ENCODE measurements around the gene USP1. TPM values are rescaled to one million over a fixed set of nuclear protein-coding genes. Genes with fewer than 3 reads are reported as not detected.

USP1 gene
- total and polyA plus RNA-seq, 2 of the 4 experiments (the other 2 are of a cell fraction): 7.5 to 9.7 TPM

- Histone ChIP-seq H3K36me3 (ENCODE audit: control insufficient read depth, insufficient read depth, low read length) (no peaks in the 10 kb centered on the region), H3K56ac (ENCODE audit: extremely low read depth, insufficient read depth, low read length) (no peak overlapping the region), H3K23ac (ENCODE audit: low read depth, low read length) (no peak overlapping the region), H2BK120ac (ENCODE audit: low read depth, low read length) (no peak overlapping the region), H3K9ac (ENCODE audit: low read depth, low read length) (no peak overlapping the region), H3K79me1 (ENCODE audit: low read depth in 1 of 2, low read length in 2 of 2) (no peaks in the 10 kb centered on the region), H3K18ac (ENCODE audit: low read depth, low read length) (no peak overlapping the region), H2AK9ac (replicated peaks; ENCODE audit: low read depth, low read length, poor library complexity) (no peak overlapping the region), H4K91ac (ENCODE audit: insufficient read depth, low read depth, low read length) (no peak overlapping the region), H2AFZ (replicated peaks; ENCODE audit: low read length, poor library complexity) (no peak overlapping the region), H3K9me1 (ENCODE audit: insufficient read depth, low read length) (no peaks in the 10 kb centered on the region), H3K4me1 (ENCODE audit: control insufficient read depth, insufficient read depth, low read length) (no peaks in the 10 kb centered on the region), H3K14ac (replicated peaks; ENCODE audit: low read depth, low read length) (no peak overlapping the region), H3K4me2 (ENCODE audit: low read depth, low read length) (no peak overlapping the region), H2BK15ac (ENCODE audit: low read depth, low read length) (no peak overlapping the region), H3K4ac (ENCODE audit: low read depth, low read length) (no peak overlapping the region), H3K27me3 (ENCODE audit: control insufficient read depth, insufficient read depth, low read length) (peaks cover 6% of the 10 kb centered on the region), H2AK5ac (ENCODE audit: low read depth, low read length) (no peak overlapping the region), H2BK5ac (ENCODE audit: low read depth, low read length, poor library complexity, severe bottlenecking) (no peak overlapping the region), H3K9me3 (ENCODE audit: control insufficient read depth, insufficient read depth, low read length) (no peaks in the 10 kb centered on the region), H2BK20ac (ENCODE audit: low read depth, low read length) (no peak overlapping the region), H4K8ac (ENCODE audit: low read depth in 2 of 2, low read length in 2 of 2) (no peak overlapping the region), H4K5ac (ENCODE audit: low read depth, low read length) (no peak overlapping the region), H4K20me1 (ENCODE audit: insufficient read depth, low read length) (no peaks in the 10 kb centered on the region), H3K4me3 (ENCODE audit: insufficient read depth, low read depth, low read length) (no peak overlapping the region), H3K27ac (ENCODE audit: insufficient read depth, low read length) (no peak overlapping the region)
- intact Hi-C loops (cut with micrococcal nuclease): no loop called here
- ATAC-seq (ENCODE audit: low read depth) (no peak), DNase-seq (no peak)
- CTCF ChIA-PET: no interaction called here
- POLR2A ChIA-PET (ENCODE audit: unreplicated experiment): no interaction called here
- BruUV-seq (replicated peaks): no TSS peak
- WGBS, 2 experiments (ENCODE audit: extremely low coverage in 2 of 2, insufficient read length in 1 of 2): no CpG with 5 or more reads among the region's 3 CpGs
- TF ChIP-seq, protein P1, sequence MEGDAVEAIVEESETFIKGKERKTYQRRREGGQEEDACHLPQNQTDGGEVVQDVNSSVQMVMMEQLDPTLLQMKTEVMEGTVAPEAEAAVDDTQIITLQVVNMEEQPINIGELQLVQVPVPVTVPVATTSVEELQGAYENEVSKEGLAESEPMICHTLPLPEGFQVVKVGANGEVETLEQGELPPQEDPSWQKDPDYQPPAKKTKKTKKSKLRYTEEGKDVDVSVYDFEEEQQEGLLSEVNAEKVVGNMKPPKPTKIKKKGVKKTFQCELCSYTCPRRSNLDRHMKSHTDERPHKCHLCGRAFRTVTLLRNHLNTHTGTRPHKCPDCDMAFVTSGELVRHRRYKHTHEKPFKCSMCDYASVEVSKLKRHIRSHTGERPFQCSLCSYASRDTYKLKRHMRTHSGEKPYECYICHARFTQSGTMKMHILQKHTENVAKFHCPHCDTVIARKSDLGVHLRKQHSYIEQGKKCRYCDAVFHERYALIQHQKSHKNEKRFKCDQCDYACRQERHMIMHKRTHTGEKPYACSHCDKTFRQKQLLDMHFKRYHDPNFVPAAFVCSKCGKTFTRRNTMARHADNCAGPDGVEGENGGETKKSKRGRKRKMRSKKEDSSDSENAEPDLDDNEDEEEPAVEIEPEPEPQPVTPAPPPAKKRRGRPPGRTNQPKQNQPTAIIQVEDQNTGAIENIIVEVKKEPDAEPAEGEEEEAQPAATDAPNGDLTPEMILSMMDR (conservative IDR thresholded peaks at IDR 0.05; ENCODE audit: low read depth, low read length): no peak
- TF ChIP-seq RFX5 (IDR thresholded peaks at IDR 0.05; ENCODE audit: low read depth, low read length) (no peak), FOS (IDR thresholded peaks at IDR 0.05; ENCODE audit: low read depth, low read length) (no peak), RAD21 (IDR thresholded peaks at IDR 0.05; ENCODE audit: low read length) (no peak), USF2 (IDR thresholded peaks at IDR 0.05; ENCODE audit: low read depth, low read length) (no peak), CHD1 (IDR thresholded peaks at IDR 0.05; ENCODE audit: low read depth, low read length) (no peak), NFE2L2 (IDR thresholded peaks at IDR 0.05; ENCODE audit: low read depth, low read length) (no peak), SMC3 (IDR thresholded peaks at IDR 0.05; ENCODE audit: low read depth, low read length) (no peak), BHLHE40 (IDR thresholded peaks at IDR 0.05; ENCODE audit: low read depth, low read length) (no peak), CEBPB (IDR thresholded peaks at IDR 0.05; ENCODE audit: low read depth, low read length) (no peak), POLR2A (IDR thresholded peaks at IDR 0.05; ENCODE audit: low read depth, low read length) (no peak), RCOR1 (IDR thresholded peaks at IDR 0.05; ENCODE audit: insufficient replicate concordance, low read length) (no peak), MAZ (IDR thresholded peaks at IDR 0.05; ENCODE audit: borderline replicate concordance, low read depth, low read length) (no peak), MXI1 (IDR thresholded peaks at IDR 0.05; ENCODE audit: borderline replicate concordance, low read depth, low read length) (no peak), MAFK (IDR thresholded peaks at IDR 0.05; ENCODE audit: low read depth, low read length) (no peak)
- TF ChIP-seq, protein P2, sequence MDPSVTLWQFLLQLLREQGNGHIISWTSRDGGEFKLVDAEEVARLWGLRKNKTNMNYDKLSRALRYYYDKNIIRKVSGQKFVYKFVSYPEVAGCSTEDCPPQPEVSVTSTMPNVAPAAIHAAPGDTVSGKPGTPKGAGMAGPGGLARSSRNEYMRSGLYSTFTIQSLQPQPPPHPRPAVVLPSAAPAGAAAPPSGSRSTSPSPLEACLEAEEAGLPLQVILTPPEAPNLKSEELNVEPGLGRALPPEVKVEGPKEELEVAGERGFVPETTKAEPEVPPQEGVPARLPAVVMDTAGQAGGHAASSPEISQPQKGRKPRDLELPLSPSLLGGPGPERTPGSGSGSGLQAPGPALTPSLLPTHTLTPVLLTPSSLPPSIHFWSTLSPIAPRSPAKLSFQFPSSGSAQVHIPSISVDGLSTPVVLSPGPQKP (IDR thresholded peaks at IDR 0.05; ENCODE audit: borderline replicate concordance, low read depth, low read length): no peak
- dilution Hi-C loops (cut with HindIII; ENCODE audit: low sequenced_read_pairs, unreplicated experiment): no loop called here
- in situ Hi-C loops (cut with MboI; ENCODE audit: low sequenced_read_pairs): no loop called here
These were observed 43.9 kb upstream of the USP1 start for GRCh38 chr1:62392951-62393350.

All from IMR-90 (cell line).